Dedifferentiated amniotic fluid mesenchymal stem cell (primary cell): ENCODE results near the gene CFAP410.
A peak's percentile ranks its signal among the peaks of the same experiment; 100 is the strongest.
"Not testable (repeated sequence)": the region's sequence is repeated elsewhere in the genome, so short reads cannot be mapped to it uniquely, and the experiment has no call there.

Experiments
- DNase-seq: peaks from one replicate; pipeline ENCODE4 v3.0.0-alpha.2; 2016; ENCODE audit errors: extremely low spot score

Gene CFAP410

DNA sequence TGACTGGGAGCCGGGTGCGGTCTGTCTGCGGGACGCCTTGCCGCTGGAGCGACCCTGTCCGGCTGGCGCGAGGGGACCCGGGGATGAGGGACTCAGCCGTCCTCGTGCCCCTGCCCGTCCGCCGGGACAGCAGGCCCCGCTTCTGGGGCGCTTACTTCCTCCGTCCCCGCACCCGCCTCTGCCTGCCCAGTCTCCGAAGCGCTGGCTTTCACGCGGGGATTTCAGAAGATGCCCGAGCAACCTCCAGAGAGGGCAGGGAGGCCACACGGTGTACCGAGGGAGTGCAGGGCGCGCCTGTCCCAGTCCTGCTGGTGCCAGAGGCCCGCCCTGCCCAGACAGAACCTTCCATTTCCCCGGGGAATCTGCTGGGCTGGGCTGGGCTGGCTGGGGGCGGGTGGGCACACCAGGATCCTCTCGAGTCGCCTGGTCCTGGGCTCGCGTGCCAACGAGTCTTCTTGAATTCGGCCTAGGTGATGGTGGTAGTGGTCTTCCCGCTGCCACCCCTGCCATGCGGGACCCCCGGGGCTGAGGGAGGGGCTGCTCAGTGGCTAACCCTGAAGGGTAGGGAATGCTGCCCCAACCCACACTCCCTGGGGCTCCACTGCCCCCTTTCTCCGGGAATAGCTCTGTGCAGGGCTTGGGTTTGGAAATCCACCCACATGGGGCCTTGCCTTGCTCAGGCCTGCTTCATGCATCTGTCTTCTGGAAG is 11.7 kb upstream of the CFAP410 start:
- no peak for DNase-seq

DNA sequence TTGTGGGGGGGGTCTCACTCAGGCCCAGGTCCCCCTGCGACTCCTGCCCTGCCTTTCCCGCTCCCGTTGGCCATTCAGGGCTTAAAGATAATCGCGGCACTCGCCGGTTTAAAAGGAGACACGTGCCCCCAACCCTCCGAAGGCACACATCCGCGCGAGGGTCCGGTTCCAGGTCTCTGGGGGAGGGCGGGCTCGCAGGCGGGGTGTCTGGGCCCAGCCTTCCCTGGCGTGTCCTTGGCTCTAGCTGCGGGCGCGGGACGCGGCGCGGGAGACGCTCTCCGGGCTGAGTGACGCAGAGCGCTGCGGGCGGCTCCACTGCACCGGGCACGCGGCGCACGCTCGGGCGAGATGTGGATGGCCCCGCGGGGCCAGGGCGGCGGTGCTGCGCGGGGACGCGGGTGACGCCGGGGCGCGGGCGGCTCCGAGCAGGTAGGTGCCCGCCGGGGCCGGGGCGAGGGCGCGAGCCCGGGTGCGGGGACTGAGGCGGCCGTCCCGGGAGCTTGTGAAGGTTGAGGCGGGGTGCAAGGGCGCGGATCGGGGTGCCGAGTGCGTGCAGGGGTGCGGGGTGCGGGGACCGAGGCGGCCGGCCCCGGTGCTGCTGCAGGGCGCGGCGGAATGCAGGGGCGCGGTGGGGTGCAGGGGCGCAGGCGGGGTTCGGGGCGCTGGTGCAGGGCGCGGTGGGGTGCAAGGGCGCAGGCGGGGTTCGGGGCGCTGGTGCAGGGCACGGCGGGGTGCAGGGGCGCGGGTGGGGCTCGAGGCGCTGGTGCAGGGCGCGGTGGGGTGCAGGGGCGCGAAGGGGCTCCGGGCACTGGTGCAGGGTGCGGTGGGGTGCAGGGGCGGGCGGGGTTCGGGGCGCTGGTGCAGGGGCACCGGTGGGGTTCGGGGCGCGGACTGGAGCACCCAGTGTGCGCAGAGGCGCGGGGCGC is 10.9 kb upstream of the CFAP410 start:
- no peak for DNase-seq

DNA sequence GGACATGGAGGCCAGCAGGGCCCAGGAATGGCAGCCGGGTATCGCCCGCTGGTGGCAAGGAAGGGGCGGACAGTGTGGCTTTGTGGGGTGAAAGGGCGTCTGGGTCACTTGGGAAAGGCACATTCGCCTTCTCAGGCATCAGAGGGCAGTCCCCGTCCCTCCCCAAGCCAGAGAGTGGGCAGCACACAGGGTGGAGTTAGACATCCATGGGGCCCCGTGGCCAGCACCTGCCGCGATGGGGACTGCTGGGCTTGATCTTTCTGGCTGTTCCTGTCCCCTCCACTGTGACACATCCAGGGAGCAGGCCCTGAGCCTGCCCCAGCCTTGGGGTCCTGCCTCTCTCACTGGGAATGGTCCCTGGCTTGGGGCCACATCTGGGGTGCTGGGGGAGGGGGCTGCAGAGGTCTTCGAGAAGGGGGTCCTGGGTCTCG is 10.2 kb upstream of the CFAP410 start:
- DNase-seq: no peak

DNA sequence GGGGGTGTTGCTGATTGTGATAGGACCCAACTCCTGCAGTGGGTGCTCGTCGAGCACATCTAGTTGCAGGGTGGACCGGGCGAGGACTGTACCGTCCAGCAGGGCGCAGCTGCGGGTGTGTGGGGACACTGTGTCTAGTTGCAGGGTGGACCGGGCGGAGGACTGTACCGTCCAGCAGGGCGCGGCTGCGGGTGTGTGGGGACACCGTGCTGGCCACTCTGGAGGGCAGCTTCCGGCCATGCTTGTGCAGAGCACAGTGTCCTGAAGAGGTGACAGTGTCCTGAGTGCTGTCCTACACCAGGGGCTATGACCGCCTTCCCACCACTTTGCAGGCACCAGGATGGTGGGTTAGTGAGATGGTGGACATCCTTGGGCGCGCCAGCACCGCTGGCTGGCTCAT is 9.7 kb upstream of the CFAP410 start:
- DNase-seq: no peak

DNA sequence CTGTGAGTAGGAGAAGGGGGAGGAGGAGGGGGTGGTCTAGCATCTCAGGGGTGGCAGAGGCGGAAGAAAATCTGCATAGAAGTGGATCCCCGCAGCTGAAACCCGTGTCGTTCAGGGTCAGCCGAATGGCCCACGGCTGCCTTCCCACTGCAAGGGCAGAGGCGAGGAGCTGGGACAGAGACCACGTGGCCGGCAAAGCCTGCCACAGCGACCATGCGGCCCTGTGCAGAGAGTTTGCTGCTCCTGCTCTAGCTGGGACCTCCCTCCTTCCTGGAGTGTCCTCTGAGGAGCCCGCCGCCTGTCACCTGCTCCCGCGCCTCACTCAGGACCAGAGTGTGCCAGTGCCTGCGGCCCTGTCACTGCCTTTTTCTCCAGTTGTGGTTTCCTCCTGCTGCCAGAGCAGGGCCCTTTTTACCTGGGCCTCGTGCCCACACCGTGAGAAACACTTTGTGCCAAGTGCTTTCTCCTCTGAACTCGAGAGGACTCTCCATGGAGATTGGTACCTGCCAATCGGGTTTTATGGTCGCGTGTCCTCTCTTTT is 8.8 kb upstream of the CFAP410 start:
- DNase-seq: no peak

DNA sequence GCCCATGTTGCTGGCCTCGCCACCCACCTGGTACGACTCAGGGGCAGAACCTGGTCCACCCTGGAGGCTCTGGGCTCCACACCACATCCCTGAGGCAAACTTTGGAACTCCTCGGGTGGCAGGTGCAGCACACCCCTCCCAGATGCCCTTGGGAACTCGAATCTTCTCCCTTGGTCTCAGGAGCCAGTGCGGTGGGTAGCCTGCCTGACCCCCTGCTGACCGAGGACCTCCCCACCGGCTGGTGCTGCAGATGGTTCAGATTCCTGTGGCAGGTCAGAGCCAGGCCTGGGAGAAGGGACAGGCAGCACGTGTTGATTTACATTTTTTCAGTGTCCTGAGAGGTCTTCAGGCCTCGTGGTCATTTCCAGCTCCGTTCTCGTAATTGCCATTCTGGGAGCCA is 6.3 kb upstream of the CFAP410 start:
- DNase-seq: no peak

DNA sequence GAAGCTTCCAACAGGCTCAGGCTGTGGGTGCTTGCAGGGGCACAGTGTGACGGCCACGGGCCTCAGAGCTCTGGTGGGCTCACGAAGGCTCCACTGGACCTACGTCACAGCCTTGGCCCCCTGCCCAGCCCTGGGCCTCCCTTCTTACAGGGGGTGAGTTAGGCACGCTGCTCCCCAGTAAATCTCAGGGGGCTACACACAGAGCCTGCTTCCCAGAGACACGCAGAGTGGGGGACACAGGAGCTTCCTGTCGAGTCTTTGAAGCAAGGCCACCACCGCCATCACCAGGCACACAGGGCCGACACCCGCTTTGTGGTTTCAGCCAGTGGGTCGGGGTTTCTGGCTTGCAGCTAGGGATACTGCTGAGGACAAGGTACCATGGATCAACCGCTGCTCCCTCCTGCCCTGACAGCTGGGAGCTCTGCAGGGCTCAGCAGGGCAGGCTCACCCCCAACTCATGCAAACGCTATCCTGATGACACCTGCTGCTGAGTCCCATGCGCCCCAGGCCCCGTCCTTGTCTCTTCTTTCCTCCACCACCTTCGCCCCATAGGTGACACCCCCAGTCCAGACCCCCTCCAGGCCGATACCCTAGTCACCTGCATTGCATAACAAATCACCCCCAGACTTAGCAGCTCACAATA is 5.5 kb upstream of the CFAP410 start:
- no peak for DNase-seq

DNA sequence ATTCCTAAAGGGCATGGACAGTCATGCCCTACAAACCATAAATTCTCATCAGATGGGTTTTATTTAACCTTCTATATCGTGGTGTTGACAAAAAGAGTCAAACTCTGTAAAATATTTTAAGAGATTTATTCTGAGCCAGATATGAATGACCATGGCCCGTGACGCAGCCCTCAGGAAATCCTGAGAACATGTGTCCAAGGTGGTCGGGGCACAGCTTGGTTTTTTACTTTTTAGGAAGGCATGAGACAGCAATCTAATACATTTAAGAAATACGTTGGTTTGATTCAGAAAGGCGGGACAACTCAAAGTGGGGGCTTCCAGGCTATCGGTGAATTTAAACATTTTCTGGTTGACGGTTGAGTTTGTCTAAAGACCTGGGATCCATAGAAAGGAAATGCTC is 3.8 kb upstream of the CFAP410 start:
- not testable (repeated sequence) for DNase-seq

DNA sequence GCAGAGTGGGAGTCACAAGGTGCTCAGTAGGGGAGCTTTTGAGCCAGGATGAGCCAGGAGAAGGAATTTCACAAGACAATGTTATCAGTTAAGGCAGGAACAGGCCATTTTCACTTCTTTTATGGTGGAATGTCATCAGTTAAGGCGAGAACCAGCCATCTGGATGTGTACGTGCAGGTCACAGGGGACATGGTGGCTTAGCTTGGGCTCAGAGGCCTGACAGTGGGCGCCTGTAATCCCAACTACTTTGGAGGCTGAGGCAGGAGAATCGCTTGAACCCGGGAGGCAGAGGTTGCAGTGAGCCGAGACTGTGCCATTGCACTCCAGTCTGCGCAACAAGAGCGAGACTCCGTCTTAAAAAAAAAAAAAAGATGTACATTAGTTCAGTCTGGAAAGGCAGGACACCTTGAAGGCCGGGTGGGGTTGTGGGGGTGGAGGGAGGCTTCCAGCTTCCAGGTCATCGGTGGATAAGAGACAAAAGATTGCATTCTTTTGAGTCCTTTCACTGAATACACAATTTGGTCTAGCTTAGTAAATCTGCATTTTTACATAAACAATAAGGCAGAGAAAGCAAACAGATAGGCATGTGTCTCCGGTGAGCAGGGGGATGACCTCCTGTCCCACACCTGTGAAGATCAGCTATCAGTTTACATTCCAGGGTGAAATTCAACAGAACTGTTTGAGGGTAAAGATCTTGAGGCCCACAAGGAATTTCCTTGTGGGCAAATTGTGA is 2.7 kb upstream of the CFAP410 start:
- DNase-seq: not testable (repeated sequence)

DNA sequence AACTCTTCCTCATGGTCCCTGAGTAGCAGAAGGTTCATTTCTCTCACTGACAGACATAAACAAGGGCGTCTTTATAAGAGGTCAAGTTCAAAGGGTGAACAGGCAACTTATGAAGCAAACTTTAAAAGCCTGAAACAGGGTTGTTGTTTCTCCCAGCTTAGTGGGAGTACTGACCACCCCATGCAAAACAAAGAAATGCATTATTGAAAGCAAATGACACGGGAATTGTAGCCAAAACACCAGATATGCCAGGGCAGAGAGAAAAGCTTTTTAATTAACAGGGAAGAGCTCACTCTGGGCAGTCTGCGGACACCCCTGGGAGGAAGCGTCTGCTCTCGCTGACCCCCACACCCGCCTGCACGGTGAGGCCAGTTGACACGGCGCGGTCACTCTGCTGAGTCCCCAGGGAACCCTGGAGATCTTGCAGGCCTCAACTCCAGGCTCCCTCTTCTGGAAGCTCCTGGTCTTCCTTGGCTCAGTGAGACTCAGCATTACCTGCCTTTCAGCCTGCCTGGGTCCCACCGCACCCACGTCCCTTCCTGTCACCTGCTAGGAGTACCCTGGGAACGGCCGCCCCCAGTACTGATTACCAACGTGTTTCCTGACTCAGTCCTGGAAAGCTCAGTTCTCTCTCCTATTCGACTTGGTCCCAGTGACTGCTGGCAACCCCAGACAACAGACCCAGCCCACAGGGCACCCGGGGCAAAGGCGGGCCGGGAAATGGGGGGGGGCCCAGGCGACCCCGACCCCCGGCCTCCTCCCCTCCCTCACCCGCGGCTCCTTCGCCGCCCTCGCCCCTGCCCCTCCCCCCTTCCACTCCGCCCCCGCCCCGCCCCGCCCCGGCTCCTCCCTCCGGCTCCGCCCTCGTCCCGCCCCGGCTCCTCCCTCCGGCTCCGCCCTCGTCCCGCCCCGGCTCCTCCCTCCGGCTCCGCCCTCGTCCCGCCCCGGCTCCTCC is 972 bp downstream of the CFAP410 start:
- peak; percentile 28 for DNase-seq

DNA sequence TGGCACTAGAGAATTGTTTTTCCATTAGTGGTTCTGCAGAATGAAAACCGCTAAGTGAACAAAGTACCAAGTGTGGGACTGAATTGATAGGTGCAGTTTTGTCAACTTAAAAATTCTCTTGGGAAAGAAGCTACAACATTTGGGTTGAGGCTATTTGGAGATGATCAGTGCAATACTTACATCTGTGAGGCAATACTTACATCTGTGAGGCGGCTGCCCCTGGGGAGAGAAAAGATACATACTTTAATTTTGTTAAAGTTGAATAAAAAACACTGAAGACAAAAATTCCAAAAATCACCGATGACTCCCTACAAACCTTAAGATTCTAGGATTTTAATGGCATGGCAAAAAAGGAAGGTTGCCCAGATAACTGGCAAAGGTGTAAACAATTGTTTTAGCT is 1.7 kb downstream of the CFAP410 start:
- DNase-seq: no peak

DNA sequence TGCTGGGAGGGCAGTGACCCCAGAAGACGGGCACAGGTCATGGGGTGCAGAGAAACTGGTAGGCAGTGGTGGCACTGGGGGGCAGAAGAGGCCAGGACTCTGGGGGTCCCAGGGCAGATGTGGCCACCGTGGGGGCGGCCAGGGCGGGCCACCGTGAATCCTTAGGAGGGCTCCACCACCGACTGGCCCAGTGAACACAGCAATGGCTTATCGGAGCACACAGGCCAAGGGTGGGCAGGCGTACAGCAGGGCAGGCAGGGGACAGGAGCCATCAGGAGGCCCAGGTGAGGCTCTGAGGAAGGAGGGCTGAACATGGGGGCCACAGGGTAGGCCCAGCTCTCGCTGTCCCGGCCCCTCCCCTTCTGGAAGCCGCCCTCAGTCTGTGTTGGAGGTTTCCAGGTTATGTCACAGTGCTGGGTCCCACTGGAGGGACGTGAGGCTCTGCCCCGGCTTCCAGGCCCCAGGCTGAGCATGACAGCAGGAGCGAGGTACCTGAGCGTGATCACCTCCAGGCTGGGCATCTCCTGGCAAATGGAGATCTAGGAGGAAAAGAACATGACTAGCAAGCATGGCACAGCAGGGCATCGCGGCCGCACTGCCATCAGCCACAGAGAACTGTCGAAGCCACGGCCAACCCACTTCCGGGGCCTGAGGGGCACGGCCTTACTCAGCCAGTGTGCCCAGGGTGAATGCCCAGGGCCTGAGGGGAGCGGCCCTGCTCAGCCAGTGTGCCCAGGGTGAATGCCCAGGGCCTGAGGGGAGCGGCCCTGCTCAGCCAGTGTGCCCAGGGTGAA is 3.7 kb downstream of the CFAP410 start:
- DNase-seq: no peak

DNA sequence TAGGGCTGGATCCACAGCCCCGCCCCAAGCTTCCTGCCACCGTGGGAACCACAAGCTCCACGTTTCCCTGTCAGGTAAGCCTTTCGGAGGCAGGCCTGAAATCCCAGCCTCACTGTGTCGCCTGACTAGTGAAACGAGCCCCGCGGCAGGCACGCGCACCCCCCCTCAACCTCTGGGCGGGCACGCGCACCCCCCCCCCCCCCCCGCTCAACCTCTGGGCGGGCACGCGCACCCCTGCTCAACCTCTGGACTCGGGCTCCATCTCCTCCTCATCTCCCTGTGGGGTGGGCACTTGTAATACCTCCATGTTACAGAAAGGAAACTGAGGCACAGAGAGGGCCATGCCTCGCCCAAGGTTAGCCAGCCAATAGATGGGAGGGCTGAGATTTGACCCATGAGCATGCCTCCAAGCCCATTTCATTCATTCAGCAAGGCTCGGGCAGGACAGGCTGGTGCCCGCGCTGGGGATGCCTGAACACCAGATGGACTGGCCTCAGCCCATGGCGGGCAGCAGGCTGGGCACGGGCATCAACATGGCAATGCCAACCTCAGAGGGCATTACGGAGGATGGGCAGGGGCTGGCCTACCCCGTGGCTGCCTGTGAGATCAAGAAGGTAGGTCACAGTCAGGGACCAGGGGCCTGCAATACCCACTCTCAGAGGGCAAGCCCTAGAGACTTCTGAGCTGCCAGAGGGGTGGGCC is 4.7 kb downstream of the CFAP410 start:
- DNase-seq: no peak

DNA sequence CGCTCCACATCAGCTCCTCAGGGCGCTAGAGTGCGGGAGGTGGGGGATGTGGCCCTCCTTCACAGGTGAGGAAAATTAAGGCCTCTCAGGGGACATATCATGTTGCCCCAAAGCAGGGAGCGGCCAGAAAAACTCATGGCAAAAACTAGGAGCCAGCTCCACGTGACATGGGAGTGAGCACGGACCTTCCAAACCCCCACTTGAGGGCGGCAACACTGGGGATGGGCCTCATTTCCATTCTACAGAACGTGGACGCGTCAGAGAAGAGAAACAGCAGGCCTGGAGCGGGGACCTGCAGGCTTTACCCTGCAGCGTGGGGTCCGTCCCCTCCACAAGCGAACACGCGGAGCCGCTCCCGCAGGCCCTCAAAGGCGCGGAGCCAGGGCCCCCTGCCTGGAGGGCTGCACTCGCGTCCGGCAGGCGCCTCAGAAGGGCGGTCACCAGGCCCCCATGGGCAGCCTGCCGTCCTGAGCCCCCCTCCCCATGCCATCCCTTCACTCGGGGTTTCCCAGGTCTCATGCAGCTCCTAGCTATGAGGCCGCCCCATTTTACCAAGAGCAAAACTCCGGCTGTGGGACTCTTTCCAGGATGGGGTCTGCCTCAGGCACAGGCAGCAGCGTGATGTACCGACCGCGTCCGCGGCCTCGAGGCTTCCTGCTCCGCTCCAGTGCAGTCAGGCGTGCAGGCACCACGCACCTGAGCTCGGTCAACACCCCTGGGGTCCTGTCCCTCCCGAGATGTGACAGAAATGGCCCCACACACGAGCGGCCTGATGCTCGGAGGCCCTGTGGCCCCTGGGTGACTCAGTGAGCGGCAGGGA is 5.5 kb downstream of the CFAP410 start:
- no peak for DNase-seq

DNA sequence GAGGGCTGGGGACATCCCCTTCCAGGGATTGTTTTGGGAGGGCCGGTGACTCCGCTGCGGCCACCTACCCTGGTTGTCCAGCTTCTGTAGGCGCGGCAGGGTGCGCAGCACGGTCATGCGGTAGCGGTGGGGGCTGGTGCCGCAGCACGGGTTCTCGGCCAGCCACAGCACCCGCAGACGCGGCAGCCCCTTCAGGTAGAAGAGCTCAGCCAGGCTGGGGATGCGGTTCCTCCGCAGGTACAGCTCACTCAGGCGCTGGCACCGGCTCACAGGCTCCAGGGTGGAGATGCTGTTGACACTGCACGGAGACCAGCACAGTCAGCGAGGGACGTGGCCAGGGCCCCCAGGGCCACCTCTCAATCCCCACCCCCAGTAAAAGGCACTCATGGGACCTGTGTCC is 6.2 kb downstream of the CFAP410 start:
- no peak for DNase-seq

DNA sequence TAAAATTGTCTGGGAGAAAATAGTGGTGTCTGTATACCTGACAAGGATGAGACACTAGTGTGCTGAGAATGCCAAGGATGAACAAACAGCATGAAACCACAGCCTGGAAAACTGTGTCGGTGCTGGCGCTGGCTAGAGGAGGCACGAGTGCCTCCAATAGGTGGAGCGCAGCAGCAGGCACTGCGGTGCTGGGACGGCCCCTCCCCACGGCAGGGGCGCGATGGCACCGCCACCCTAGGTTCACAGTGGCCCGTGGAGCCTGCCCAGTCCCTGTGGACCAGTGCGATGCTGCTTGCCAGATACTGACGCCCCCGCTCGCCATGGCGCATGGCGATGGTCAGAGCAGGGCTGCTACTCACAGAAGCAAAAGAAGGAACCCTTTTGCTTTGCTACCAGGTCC is 6.8 kb downstream of the CFAP410 start:
- no peak for DNase-seq

DNA sequence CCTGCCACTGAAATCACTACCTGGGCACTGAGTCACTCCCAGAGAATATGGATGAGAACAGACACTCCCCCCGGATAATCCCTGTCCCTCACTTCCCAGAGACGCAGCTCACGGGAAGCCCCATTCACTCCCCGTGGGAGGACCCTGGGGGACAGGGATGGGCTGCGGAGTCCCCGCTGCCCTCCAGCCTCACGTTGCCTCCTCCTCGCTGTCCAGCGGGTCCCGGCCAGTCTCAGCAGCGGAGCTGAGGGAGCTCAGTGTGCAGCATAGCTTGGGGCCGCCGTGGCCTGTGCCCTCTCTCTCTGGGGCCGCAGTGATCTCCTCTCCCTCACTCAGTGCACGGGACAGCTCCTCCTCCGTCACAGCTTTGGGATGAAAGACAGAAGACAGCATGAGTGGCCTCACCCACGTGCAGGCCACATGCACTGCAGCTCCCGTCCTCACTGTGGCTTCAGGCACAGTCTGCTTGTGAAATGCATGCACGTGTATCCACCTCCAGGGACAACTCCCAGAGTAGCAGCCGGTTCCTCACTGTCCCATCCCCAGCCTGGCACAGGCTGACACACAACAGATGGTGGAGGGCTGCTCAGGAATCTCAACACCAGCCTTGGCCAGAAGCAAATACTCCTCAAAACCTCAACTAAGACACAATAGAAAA is 7.4 kb downstream of the CFAP410 start:
- DNase-seq: no peak

DNA sequence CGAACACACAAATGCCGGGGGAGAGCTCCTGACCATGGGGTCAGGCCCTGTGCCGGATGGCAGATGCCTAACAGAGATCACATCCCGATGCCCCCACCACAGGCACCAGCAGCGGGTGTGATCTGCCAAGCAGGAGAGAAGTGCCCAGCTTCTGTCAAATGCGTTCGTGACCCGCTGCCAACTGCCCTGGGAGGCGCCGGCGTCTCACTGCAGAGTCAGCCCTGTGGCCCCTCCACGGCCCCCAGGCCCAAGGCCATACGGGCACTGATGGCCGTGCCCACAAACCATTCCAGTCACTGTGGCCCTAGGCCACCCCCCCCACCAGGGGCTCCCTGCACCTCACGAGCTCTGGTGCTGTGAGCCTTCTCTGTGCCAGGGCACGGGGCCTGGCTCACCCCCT is 8.0 kb downstream of the CFAP410 start:
- DNase-seq: no peak
